HepG2 (cell line): ENCODE measurements around the gene PUS1. TPM values are rescaled to one million over a fixed set of nuclear protein-coding genes. Genes with fewer than 3 reads are reported as not detected.
A peak's percentile ranks its signal among the peaks of the same experiment; 100 is the strongest.

Experiments
- ARID5B ChIP-seq: IDR thresholded peaks from 2 replicates; pipeline ENCODE4 v1.4.0; 2020; ENCODE audit warnings: mild to moderate bottlenecking, missing genetic modification reagents
- ATF7-NPFF ChIP-seq: sonication (generic); formaldehyde crosslinking; IDR thresholded peaks from 2 replicates; pipeline ENCODE4 v1.8.1; 2023; ENCODE audit warnings: mild to moderate bottlenecking, low read depth, missing genetic modification reagents, moderate library complexity
- CREM ChIP-seq, 2 experiments: sonication (generic) in 1 of 2; formaldehyde crosslinking in 1 of 2; IDR thresholded peaks; 2 replicates each; pipeline versions ENCODE4 v1.4.0 to v1.6.1; 2016 to 2020; ENCODE audit warnings: antibody characterized with exemption in 1 of 2, mild to moderate bottlenecking in 1 of 2, missing genetic modification reagents in 1 of 2
- DR1 ChIP-seq: sonication (generic); formaldehyde crosslinking; IDR thresholded peaks from 2 replicates; pipeline ENCODE4 v1.8.0; 2021; ENCODE audit warnings: mild to moderate bottlenecking, missing genetic modification reagents, inconsistent platforms
- ELF1 ChIP-seq: sonication (generic); formaldehyde crosslinking; IDR thresholded peaks from 2 replicates; pipeline ENCODE4 v1.4.0; 2020; ENCODE audit warnings: missing genetic modification reagents
- MXI1 ChIP-seq: IDR thresholded peaks from 3 replicates; pipeline ENCODE4 v1.6.1; 2012; ENCODE audit warnings: low read depth, low read length, inconsistent platforms, borderline replicate concordance
- NFKB2 ChIP-seq: sonication (generic); formaldehyde crosslinking; IDR thresholded peaks from 2 replicates; pipeline ENCODE4 v1.4.0; 2020; ENCODE audit warnings: missing genetic modification reagents, borderline replicate concordance
- NONO ChIP-seq, 2 experiments: fragments of 450-650 bp in 1 of 2; sonication (generic) in 1 of 2; formaldehyde crosslinking in 1 of 2; IDR thresholded peaks in 1 of 2; conservative IDR thresholded peaks in 1 of 2; 2 replicates each; pipeline versions ENCODE4 v1.6.1 to v1.8.0; 2017 to 2022; ENCODE audit warnings: mild to moderate bottlenecking in 1 of 2, missing genetic modification reagents in 1 of 2, moderate library complexity in 1 of 2
- RNF2 ChIP-seq: fragments of 450-650 bp; conservative IDR thresholded peaks from 2 replicates; pipeline ENCODE4 v1.6.1; 2016; ENCODE audit warnings: low read depth
- RORA ChIP-seq: sonication (generic); formaldehyde crosslinking; IDR thresholded peaks from 2 replicates; pipeline ENCODE4 v1.5.0; 2020; ENCODE audit warnings: mild to moderate bottlenecking, missing genetic modification reagents, moderate library complexity
- SIX1 ChIP-seq: sonication (generic); formaldehyde crosslinking; IDR thresholded peaks from 2 replicates; pipeline ENCODE4 v1.4.0; 2020; ENCODE audit warnings: missing genetic modification reagents, borderline replicate concordance
- ZFY ChIP-seq: sonication (generic); formaldehyde crosslinking; IDR thresholded peaks from 2 replicates; pipeline ENCODE4 v1.4.0; 2020; ENCODE audit warnings: missing genetic modification reagents
- ZNF496 ChIP-seq: sonication (generic); formaldehyde crosslinking; IDR thresholded peaks from 2 replicates; pipeline ENCODE4 v1.8.1; 2023; ENCODE audit warnings: mild to moderate bottlenecking, moderate library complexity, missing genetic modification reagents; ENCODE audit not compliant: insufficient replicate concordance
- ZNF607 ChIP-seq: sonication (generic); formaldehyde crosslinking; IDR thresholded peaks from 2 replicates; pipeline ENCODE4 v1.5.1; 2020; ENCODE audit warnings: missing genetic modification reagents, mild to moderate bottlenecking, borderline replicate concordance
- ZNF703 ChIP-seq: sonication (generic); formaldehyde crosslinking; IDR thresholded peaks from 2 replicates; pipeline ENCODE4 v1.5.1; 2020; ENCODE audit warnings: missing genetic modification reagents, mild to moderate bottlenecking, moderate library complexity, borderline replicate concordance
- ZNF777 ChIP-seq: sonication (generic); formaldehyde crosslinking; IDR thresholded peaks from 2 replicates; pipeline ENCODE4 v1.4.0; 2020; ENCODE audit warnings: missing genetic modification reagents
- ZNF841 ChIP-seq: sonication (generic); formaldehyde crosslinking; IDR thresholded peaks from 2 replicates; pipeline ENCODE4 v1.8.1; 2023; ENCODE audit warnings: missing genetic modification reagents, borderline replicate concordance
- polyA plus RNA-seq, 8 experiments: library from polyadenylated mRNA; depleted of rRNA in 3 of 8; stranded (reverse) in 7 of 8; unstranded in 1 of 8; fragments of >200 nt; fragmentation: Illumina TruSeq in 4 of 8; extraction: Trizol in 4 of 8; gene quantifications; 2 replicates each; pipeline versions ENCODE4 v1.2.1 to v1.2.3, GENCODE V29; 2011 to 2016; ENCODE audit warnings: low read depth in 4 of 8, missing spikeins in 1 of 8, mixed read lengths in 1 of 8; ENCODE audit not compliant: insufficient read depth in 1 of 8
- total RNA-seq, 5 experiments: library from RNA; depleted of rRNA; stranded (reverse); fragments of >200 nt; fragmentation: Illumina TruSeq; extraction: Trizol; gene quantifications; 2 replicates each; pipeline ENCODE4 v1.2.3, GENCODE V29; 2016; ENCODE audit warnings: low read depth in 1 of 5
- TF ChIP-seq, protein P1 (sequence below): sonication (generic); formaldehyde crosslinking; IDR thresholded peaks from 2 replicates; pipeline ENCODE4 v1.8.0; 2022; ENCODE audit warnings: low read depth, missing genetic modification reagents
- TF ChIP-seq, protein P2 (sequence below), 2 experiments: IDR thresholded peaks; 2 replicates each; pipeline ENCODE4 v1.6.1; 2011 to 2012; ENCODE audit warnings: low read length in 2 of 2, borderline replicate concordance in 1 of 2, low read depth in 1 of 2, mild to moderate bottlenecking in 1 of 2, moderate library complexity in 1 of 2

PUS1 gene
- total and polyA plus RNA-seq, 2 of the 13 experiments (the other 11 are each of a cell fraction or from before 2014, with no cell fraction given), result 19.2 to 24.7 TPM

DNA sequence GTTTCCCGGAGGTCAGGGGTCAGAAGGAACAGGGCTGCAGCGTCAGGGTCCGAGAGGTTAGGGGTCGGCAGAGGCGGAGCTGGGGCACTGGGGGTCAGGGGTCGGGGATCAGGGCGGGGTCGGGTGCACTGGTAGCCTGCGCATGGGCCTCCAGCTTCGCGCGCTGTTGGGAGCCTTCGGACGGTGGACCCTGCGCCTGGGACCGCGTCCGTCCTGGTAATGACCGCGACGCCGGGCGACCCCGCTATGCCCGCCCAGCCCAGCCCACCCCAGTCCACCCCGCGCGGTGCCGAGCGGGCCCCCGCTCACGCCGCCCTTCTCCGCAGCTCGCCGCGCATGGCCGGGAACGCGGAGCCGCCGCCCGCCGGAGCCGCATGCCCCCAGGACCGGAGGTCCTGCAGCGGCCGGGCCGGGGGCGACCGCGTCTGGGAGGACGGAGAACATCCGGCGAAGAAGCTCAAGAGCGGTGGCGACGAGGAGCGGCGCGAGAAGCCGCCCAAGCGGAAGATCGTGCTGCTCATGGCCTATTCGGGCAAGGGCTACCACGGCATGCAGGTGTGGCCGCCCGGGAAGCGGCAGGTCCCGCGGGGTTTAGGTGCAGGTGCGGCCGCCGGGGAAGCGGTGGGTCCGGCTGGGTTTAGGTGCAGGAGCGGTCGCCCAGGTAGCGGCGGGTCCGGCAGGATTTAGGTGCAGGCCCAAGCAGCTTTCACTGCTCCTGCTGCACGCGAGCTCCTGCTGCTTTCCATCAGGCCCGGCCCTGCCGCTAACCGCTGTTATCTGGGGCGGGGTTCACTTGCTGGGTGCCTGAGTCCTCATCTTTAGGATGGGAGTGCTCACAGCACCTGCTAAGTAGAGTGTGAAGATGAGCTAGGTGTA lies 743 bp downstream of the PUS1 start (continued):
- no peak for TF ChIP-seq ARID5B
- no peak for TF ChIP-seq NFKB2
- TF ChIP-seq ZNF607 (CRISPR knock-in tag), result 0 out of 2 replicates have a peak, but pooled peaks have one; percentile 23
- TF ChIP-seq, protein P1, sequence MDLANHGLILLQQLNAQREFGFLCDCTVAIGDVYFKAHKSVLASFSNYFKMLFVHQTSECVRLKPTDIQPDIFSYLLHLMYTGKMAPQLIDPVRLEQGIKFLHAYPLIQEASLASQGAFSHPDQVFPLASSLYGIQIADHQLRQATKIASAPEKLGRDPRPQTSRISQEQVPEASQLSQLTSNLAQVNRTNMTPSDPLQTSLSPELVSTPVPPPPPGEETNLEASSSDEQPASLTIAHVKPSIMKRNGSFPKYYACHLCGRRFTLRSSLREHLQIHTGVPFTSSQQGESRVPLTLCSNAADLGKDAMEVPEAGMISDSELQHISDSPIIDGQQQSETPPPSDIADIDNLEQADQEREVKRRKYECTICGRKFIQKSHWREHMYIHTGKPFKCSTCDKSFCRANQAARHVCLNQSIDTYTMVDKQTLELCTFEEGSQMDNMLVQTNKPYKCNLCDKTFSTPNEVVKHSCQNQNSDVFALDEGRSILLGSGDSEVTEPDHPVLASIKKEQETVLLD (CRISPR knock-in tag), result 0 out of 2 replicates have a peak, but pooled peaks have one; percentile 9
- TF ChIP-seq RORA, result no peak
- TF ChIP-seq ZNF496, result no peak
- TF ChIP-seq SIX1 (CRISPR knock-in tag), result no peak
- no peak for TF ChIP-seq RNF2
- TF ChIP-seq NONO (IDR thresholded peaks at IDR 0.05), result no peak
- no peak; the same call in 1 of the 2 replicates for TF ChIP-seq NONO (CRISPR knock-in tag; conservative IDR thresholded peaks at IDR 0.05)
- no peak for TF ChIP-seq ZNF703
- TF ChIP-seq ZNF777, result no peak
- TF ChIP-seq ATF7-NPFF (CRISPR knock-in tag), result peak; percentile 55; the same call in 1 of the 2 replicates
- TF ChIP-seq ELF1 (CRISPR knock-in tag), result no peak
- TF ChIP-seq, protein P2, sequence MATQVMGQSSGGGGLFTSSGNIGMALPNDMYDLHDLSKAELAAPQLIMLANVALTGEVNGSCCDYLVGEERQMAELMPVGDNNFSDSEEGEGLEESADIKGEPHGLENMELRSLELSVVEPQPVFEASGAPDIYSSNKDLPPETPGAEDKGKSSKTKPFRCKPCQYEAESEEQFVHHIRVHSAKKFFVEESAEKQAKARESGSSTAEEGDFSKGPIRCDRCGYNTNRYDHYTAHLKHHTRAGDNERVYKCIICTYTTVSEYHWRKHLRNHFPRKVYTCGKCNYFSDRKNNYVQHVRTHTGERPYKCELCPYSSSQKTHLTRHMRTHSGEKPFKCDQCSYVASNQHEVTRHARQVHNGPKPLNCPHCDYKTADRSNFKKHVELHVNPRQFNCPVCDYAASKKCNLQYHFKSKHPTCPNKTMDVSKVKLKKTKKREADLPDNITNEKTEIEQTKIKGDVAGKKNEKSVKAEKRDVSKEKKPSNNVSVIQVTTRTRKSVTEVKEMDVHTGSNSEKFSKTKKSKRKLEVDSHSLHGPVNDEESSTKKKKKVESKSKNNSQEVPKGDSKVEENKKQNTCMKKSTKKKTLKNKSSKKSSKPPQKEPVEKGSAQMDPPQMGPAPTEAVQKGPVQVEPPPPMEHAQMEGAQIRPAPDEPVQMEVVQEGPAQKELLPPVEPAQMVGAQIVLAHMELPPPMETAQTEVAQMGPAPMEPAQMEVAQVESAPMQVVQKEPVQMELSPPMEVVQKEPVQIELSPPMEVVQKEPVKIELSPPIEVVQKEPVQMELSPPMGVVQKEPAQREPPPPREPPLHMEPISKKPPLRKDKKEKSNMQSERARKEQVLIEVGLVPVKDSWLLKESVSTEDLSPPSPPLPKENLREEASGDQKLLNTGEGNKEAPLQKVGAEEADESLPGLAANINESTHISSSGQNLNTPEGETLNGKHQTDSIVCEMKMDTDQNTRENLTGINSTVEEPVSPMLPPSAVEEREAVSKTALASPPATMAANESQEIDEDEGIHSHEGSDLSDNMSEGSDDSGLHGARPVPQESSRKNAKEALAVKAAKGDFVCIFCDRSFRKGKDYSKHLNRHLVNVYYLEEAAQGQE (IDR thresholded peaks at IDR 0.05; ENCODE audit: borderline replicate concordance in 1 of 2, low read depth in 1 of 2, low read length in 2 of 2), result no peak
- peak; percentile 65 for TF ChIP-seq ZFY (CRISPR knock-in tag)
- no peak for TF ChIP-seq ZNF841 (CRISPR knock-in tag)
- no peak; the same call in 2 of the 3 replicates for TF ChIP-seq MXI1
- 0 out of 2 replicates have a peak, but pooled peaks have one; percentile 6 for TF ChIP-seq CREM (IDR thresholded peaks at IDR 0.05)
- TF ChIP-seq CREM (CRISPR knock-in tag; IDR thresholded peaks at IDR 0.05), result no peak
- TF ChIP-seq DR1, result no peak
